ENCODE measurements around the gene LAPTM5. TPM values are rescaled to one million over a fixed set of nuclear protein-coding genes. Genes with fewer than 3 reads are reported as not detected.

The LAPTM5 gene
- total and polyA plus RNA-seq, 2 of the 13 experiments (the other 11 are each of a cell fraction or from before 2014, with no cell fraction given), result 0.41 to 0.86 TPM

DNA sequence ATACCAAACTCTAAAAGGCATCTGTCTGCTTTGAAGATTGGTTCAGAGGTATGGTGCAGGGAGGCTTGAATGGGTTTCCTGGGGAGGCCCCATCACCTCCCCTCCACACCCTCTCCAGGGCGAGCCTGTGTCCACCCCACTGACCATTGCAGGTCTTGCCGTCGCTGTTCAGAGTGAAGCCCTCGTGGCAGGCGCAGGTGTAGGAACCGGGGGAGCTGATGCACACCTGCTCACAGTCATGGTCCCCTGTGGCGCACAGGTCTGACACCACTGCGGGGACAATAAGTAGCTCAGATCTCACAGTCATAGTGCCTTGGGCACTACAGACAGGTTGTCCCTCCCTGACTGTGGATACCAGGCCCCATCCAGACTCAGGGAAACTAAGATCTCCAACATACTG, 40.9 kb downstream of the LAPTM5 start:
- H3K9me3 ChIP-seq (ENCODE audit: low read length), result peaks cover 11% of the 10 kb centered on the region
- 80% methylated on average over 2 of the region's 8 CpGs for WGBS (ENCODE audit: low lambda C conversion rate)
- H3K4me3 ChIP-seq (replicated peaks in 1 of 3; ENCODE audit: insufficient read depth in 1 of 3, low read depth in 2 of 3, low read length in 3 of 3), result no peak overlapping the region
- no TSS peak for BruUV-seq (replicated peaks)
- ATAC-seq, result no peak
- intact Hi-C loops (cut with micrococcal nuclease; ENCODE audit: unreplicated experiment), result no loop called here
- ChIA-PET POLR2A (no interaction called here), CTCF (ENCODE audit: low intra/inter-chr PET ratio, low total read pairs) (no interaction called here)
- H3K4me2 ChIP-seq (ENCODE audit: low read depth, low read length), result no peak overlapping the region
- no peaks in the 10 kb centered on the region for H3K27me3 ChIP-seq (ENCODE audit: control insufficient read depth in 1 of 2, insufficient read depth in 2 of 2, low read length in 2 of 2)
- H3K79me2 ChIP-seq (ENCODE audit: insufficient read depth, low read length), result no peaks in the 10 kb centered on the region
- DNase-seq (ENCODE audit: low spot score), result no peak
- FAIRE-seq, result no peak
- TF ChIP-seq JUND (CRISPR knock-in tag; IDR thresholded peaks at IDR 0.05) (no peak), NFIC (IDR thresholded peaks at IDR 0.05; ENCODE audit: low read length) (no peak), ARNT2 (CRISPR knock-in tag; IDR thresholded peaks at IDR 0.05; ENCODE audit: low read depth) (no peak), ZNF224 (CRISPR knock-in tag; IDR thresholded peaks at IDR 0.05) (no peak), ZSCAN22 (CRISPR knock-in tag; IDR thresholded peaks at IDR 0.05) (no peak), NR2F1 (CRISPR knock-in tag; IDR thresholded peaks at IDR 0.05) (no peak), ZBTB8A (CRISPR knock-in tag; IDR thresholded peaks at IDR 0.05; ENCODE audit: borderline replicate concordance, low read depth) (no peak), MNT (IDR thresholded peaks at IDR 0.05) (no peak)
- TF ChIP-seq, protein P1, sequence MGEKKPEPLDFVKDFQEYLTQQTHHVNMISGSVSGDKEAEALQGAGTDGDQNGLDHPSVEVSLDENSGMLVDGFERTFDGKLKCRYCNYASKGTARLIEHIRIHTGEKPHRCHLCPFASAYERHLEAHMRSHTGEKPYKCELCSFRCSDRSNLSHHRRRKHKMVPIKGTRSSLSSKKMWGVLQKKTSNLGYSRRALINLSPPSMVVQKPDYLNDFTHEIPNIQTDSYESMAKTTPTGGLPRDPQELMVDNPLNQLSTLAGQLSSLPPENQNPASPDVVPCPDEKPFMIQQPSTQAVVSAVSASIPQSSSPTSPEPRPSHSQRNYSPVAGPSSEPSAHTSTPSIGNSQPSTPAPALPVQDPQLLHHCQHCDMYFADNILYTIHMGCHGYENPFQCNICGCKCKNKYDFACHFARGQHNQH (CRISPR knock-in tag; IDR thresholded peaks at IDR 0.05), result no peak
- no peak overlapping the region for H2AFZ ChIP-seq (ENCODE audit: low read length)
- no peak overlapping the region for H3K9ac ChIP-seq (ENCODE audit: insufficient read depth, low read depth, low read length)
- in situ Hi-C loops (cut with HindIII; ENCODE audit: extremely low pct_ligation_motif_present, low pct_unique_long_range_greater_than_20kb), result loop anchor here (5.0 to 10.0 kb wide), 3 partner anchors 61 to 1472 kb away; no protein-coding TSS in a partner anchor
- H4K20me1 ChIP-seq (ENCODE audit: insufficient read depth, low read length), result no peaks in the 10 kb centered on the region
- H3K4me1 ChIP-seq (ENCODE audit: insufficient read depth, low read length), result peaks cover 11% of the 10 kb centered on the region
- H3K27ac ChIP-seq (ENCODE audit: extremely low read length, insufficient read depth, low read length), result no peak overlapping the region
- H3K36me3 ChIP-seq (replicated peaks in 1 of 2; ENCODE audit: control insufficient read depth in 1 of 2, insufficient read depth in 2 of 2, low read length in 2 of 2), result no peaks in the 10 kb centered on the region

All from HepG2 (cell line).